HG03432 (cell line): ENCODE measurements around the gene VPS11.

ENCODE experiments used
- ATAC-seq: cut with Tn5 transposase; IDR thresholded peaks from one replicate; pipeline ENCODE4 v1.9.1; 2021; ENCODE audit warnings: mild to moderate bottlenecking, moderate library complexity; ENCODE audit not compliant: unreplicated experiment

The VPS11 gene

GRCh38 chr11:119078675-119079420 is 11.2 kb downstream of the VPS11 start:
- no peak for ATAC-seq

DNA sequence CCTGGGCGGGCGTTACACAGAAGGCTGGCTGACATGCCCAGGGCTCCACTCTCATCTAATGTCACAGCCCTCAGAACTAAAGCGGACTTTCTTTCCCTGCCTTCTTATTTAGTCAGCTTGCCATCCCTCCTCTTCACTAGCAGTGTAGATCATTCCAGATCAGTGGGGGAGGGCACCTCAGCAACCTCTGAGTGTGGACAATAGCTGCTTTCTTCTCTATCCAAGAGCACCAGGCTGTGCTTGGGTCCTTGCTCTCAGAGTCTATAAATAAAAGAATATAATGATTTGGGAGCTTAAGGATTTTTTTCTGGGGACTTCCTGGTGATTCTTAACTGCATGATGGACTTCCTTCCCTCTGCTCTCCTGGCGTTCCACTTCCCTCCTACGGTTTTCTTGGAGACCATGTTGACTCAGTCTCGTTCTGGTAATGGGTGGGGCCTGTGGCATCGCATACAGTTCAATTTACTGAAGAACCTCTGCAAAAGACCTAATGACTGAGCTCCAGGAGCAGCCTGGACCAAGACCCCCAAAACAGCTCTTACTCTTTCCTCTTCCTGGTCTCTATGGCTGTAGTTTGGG is 14.2 kb downstream of the VPS11 start:
- ATAC-seq = no peak

GRCh38 chr11:119084663-119085436 is 17.2 kb downstream of the VPS11 start, which contains the start of gene HMBS:
TSS of gene HMBS (plus strand) at chr11:119084881. CDS start at chr11:119085034, 153 bp downstream.
- peak; percentile 90 for ATAC-seq

DNA sequence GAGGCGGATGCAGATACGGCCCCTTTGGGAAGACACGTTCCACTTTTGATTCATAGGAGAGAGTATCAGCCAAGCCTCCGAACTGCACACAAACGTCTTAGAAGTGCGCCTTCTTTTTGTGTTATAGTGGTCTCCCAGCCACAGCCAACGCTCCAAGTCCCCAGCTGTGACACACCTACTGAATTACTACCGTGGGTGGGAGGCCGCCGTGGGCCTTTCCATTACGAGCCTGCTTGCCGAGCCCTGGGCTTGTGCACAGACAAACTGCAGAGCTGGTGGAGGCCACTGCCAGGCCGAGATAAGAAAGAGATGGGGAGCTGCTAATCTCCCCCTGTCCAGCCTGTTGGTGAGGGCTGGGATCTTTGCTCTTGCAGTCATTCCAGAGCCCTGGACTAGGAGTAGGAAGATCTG is 17.8 kb downstream of the VPS11 start:
- ATAC-seq = peak; percentile 18

GRCh38 chr11:119087123-119087522 is 19.5 kb downstream of the VPS11 start:
- ATAC-seq = no peak

DNA sequence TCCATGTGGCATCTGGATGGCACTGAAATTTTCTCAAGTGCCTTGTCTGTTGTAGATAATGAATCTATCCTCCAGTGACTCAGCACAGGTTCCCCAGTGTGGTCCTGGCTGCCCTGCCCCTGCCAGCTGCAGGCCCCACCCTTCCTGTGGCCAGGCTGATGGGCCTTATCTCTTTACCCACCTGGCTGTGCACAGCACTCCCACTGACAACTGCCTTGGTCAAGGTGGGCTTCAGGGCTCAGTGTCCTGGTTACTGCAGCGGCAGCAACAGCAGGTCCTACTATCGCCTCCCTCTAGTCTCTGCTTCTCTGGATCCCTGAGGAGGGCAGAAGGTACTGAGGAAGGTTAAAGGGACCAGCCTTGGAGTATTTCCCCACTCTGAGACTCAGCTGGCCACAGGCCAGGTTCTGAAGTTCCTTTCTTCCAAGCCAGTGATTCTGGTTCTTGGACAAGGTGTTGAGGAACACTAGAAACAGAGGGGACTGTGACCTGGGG is 20.2 kb downstream of the VPS11 start:
- no peak for ATAC-seq

DNA sequence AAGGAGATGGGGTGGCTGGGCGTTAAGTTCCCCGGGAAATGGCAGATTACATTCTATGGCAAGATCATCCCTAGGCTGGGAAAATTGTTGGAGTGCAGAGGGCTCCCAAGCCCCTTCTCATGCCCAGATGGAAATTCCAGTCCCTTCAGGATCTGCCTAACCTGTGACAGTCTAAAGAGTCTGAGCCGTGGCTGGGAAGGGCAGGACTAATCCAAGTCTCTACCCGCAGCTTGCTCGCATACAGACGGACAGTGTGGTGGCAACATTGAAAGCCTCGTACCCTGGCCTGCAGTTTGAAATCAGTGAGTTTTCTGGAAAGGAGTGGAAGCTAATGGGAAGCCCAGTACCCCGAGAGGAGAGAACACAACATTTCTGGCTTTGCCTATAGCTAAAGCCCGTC is 20.8 kb downstream of the VPS11 start:
- no peak for ATAC-seq

- ATAC-seq = no peak
Observed at GRCh38 chr11:119089319-119089718, 21.7 kb downstream of the VPS11 start.

DNA sequence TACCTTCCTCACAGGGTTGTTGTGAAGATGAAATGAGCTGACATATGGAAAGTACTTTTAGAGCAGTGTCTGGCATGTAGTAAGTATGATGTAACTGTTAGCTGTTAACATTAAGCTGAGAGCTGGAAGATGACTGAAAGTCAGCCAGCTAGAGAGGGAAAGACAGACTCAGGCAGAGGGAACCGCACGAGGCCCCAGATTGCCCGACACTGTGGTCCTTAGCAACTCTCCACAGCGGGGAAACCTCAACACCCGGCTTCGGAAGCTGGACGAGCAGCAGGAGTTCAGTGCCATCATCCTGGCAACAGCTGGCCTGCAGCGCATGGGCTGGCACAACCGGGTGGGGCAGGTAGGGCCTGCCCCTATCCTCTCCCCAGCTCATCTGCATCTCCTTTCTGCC is 23.6 kb downstream of the VPS11 start:
- no peak for ATAC-seq

DNA sequence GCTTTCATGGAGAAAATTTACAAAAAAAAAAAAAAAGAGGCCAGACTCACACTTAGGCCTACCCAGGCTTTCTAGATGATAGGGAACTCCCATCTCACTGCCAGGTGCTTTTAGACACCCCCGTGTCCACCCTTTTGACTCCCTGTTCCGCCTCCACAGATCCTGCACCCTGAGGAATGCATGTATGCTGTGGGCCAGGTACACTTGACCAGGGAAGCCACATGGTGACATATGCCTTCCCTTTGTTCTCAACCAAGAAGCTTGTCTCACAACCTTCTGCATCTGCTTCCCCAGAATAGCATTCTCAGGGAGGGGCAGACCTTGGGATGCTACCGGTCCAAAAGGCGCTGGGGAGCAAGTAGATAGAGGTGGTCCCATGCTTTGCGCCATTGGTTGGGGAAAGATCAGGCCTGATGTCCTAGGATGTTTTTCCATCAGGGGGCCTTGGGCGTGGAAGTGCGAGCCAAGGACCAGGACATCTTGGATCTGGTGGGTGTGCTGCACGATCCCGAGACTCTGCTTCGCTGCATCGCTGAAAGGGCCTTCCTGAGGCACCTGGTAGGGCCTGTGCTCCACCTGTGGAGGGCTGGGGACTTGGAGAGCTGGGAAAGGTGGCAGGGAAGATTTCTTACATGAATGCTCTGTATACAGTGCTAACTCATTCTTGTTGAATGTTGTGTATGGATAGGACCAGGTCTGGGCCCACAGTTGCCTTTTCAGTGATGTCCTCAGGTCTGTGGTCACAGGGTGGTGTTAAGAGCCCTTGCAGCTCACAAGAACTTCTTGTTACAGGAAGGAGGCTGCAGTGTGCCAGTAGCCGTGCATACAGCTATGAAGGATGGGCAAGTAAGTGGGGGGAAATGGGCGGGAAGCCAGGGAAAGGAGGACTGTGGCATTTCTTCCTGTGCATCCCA is 24.6 kb downstream of the VPS11 start:
- ATAC-seq = no peak

GRCh38 chr11:119092880-119093842 is 25.5 kb downstream of the VPS11 start:
- no peak for ATAC-seq

GRCh38 chr11:119093942-119094815 is 26.6 kb downstream of the VPS11 start:
- ATAC-seq = peak; percentile 4

DNA sequence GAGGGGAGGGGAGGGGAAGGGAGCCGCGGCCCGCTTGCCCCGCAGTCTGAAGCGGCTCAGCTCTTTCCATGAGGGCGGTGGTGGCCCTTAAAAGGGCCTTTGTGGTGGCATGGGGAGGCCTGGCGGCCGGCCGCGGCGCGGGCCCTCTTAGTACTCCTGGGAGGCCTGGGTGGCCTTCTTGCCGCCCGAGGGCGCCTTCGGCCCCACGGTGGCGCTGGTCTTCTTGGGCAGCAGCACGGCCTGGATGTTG is 27.1 kb downstream of the VPS11 start:
- ATAC-seq = peak; percentile 42

GRCh38 chr11:119095066-119095880 is 27.7 kb downstream of the VPS11 start:
- peak; percentile 84 for ATAC-seq

DNA sequence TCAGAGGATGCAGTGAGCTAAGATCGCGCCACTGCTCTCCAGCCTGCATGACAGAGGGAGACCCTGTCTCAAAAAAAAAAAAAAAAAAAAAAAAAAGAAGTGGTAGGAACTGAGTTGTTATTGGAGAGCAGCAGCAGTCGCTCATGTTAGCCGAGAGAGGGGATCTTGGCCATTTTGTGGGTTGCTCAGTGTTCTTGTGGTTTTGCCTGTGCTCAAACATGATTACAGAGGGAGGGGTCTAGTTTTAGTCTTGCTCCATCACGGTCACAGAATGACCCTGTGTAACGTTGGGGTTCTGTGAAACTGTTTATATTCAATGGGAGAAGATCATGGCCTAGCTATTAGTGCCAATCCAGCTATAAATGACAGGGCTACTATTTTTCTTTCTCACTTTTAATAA is 32.1 kb downstream of the VPS11 start:
- no peak for ATAC-seq

DNA sequence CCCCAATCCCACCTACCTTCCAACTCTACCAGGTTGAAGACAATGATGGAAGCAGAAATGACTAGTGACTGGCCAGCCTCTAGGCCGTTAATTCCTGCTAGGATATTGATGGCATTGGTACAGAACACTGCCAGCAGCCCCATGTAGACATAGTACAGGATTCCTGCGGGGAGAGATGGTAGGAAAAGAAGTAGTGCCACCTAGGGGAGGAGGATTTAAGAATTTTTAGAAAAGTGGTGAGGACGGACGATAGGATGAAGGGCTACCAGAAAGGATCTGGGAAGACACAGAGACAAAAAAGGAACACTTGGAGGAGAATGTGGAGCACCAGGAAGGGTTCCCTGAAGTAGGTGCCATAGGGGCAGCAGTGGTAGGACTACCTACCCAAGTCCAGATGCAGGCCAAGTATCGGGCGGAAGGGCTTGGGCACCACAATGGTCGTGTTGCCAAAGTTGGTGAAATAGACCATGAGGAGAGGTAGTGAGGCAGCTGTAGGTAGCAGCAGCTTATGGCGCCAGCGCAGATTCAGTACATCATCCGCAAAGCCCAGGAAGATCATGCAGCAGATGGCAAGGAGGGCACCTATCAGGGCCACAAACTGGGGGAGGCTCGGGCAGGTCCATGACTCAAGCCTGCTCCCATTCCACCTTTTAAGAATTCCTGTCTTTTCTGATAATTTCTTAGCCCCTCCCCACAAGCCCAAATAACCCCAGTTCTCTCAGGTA is 32.8 kb downstream of the VPS11 start:
- ATAC-seq = no peak
